Endothelial cell of umbilical vein (primary cell): ENCODE data around the gene HIPK1. TPM values are rescaled to one million over a fixed set of nuclear protein-coding genes. Genes with fewer than 3 reads are reported as not detected.

Experiments
- BruUV-seq: library from RNA; stranded (reverse); fragments of 400-500 nt; replicated peaks from 2 replicates; lab custom pipeline; 2021; lab: Mats Ljungman, UMichigan
- CTCF ChIA-PET: fragments of 300-600, 350-600 bp; sonication (Branson Sonifier 250); formaldehyde crosslinking; loops from one replicate; lab custom pipeline; 2021; ENCODE audit warnings: antibody characterized with exemption, inconsistent platforms; lab: Charles Lee
- POLR2A ChIA-PET: fragments of 300-600, 350-600 bp; sonication (Branson Sonifier 250); formaldehyde crosslinking; loops from one replicate; lab custom pipeline; 2021; ENCODE audit warnings: antibody characterized with exemption, inconsistent platforms; lab: Charles Lee
- DNase-seq: peaks from one replicate; pipeline ENCODE4 v3.0.0-alpha.2; 2011; ENCODE audit warnings: low read depth, low spot score
- FAIRE-seq: peaks from 2 replicates; lab custom pipeline; 2011; peaks lifted over from hg19 to GRCh38; lab: Jason Lieb, UNC
- H2AFZ ChIP-seq: 2 replicates; pipeline ENCODE4 v1.6.0; 2012; ENCODE audit warnings: low read depth, low read length, control low read depth, inconsistent platforms
- H3K27ac ChIP-seq: 2 replicates; pipeline ENCODE4 v1.5.1; 2011; ENCODE audit warnings: low read depth, mild to moderate bottlenecking, control low read depth, low read length, moderate library complexity; ENCODE audit not compliant: insufficient read depth
- H3K27me3 ChIP-seq, 2 experiments: 2 replicates each; pipeline versions ENCODE4 v1.6.0 to v1.6.1; 2011; ENCODE audit warnings: low read length in 2 of 2, mixed read lengths in 1 of 2; ENCODE audit not compliant: control insufficient read depth in 2 of 2, insufficient read depth in 2 of 2
- H3K36me3 ChIP-seq, 2 experiments: 2 replicates in 1 of 2; 3 replicates in 1 of 2; pipeline ENCODE4 v1.5.1; 2011; ENCODE audit warnings: low read length in 2 of 2, mild to moderate bottlenecking in 1 of 2, moderate library complexity in 1 of 2; ENCODE audit not compliant: control insufficient read depth in 2 of 2, insufficient read depth in 2 of 2; ENCODE audit errors: extremely low read depth in 1 of 2
- H3K4me1 ChIP-seq: 3 replicates; pipeline ENCODE4 v1.5.1; 2011; ENCODE audit warnings: mild to moderate bottlenecking, low read length; ENCODE audit not compliant: control insufficient read depth, insufficient read depth; ENCODE audit errors: extremely low read depth
- H3K4me2 ChIP-seq: 2 replicates; pipeline ENCODE4 v1.6.1; 2011; ENCODE audit warnings: low read length, control low read depth, mixed read lengths; ENCODE audit not compliant: insufficient read depth
- H3K4me3 ChIP-seq, 3 experiments: fragments of 200-600 bp in 1 of 3; sonication (generic), shearing (Covaris generic) in 1 of 3; replicated peaks in 1 of 3; 2 replicates each; pipeline ENCODE4 v1.5.1; 2011 to 2016; ENCODE audit warnings: control low read depth in 3 of 3, low read length in 3 of 3, mild to moderate bottlenecking in 2 of 3, inconsistent platforms in 1 of 3, low read depth in 1 of 3, moderate library complexity in 1 of 3; ENCODE audit not compliant: insufficient read depth in 1 of 3
- H3K79me2 ChIP-seq: 2 replicates; pipeline ENCODE4 v1.6.0; 2012; ENCODE audit warnings: low read length, inconsistent platforms; ENCODE audit not compliant: control insufficient read depth, insufficient read depth
- H3K9ac ChIP-seq: replicated peaks from 2 replicates; pipeline ENCODE3; 2011; ENCODE audit warnings: low read length, control low read depth; ENCODE audit not compliant: insufficient read depth; ENCODE audit errors: extremely low read depth
- H3K9me1 ChIP-seq: replicated peaks from 3 replicates; pipeline ENCODE4 v1.6.0; 2011; ENCODE audit warnings: mild to moderate bottlenecking, low read length; ENCODE audit not compliant: control insufficient read depth, insufficient read depth; ENCODE audit errors: extremely low read depth
- H3K9me3 ChIP-seq: replicated peaks from 2 replicates; pipeline ENCODE4 v1.5.1; 2012; ENCODE audit warnings: low read length, inconsistent platforms; ENCODE audit not compliant: control insufficient read depth, insufficient read depth
- H4K20me1 ChIP-seq: replicated peaks from 2 replicates; pipeline ENCODE3; 2011; ENCODE audit warnings: mild to moderate bottlenecking, low read length; ENCODE audit not compliant: control insufficient read depth, insufficient read depth; ENCODE audit errors: extremely low read depth
- CTCF ChIP-seq, 2 donors: IDR thresholded peaks; 1 replicate in 1 of 2; 2 replicates in 1 of 2; pipeline ENCODE4 v1.5.1; 2011; ENCODE audit warnings: low read length in 2 of 2, mild to moderate bottlenecking in 2 of 2, moderate library complexity in 2 of 2, control low read depth in 1 of 2, inconsistent platforms in 1 of 2, low read depth in 1 of 2; ENCODE audit not compliant: insufficient read depth in 1 of 2; ENCODE audit errors: extremely low read depth in 1 of 2
- EZH2 ChIP-seq: IDR thresholded peaks from 2 replicates; pipeline ENCODE4 v1.6.1; 2012; ENCODE audit warnings: borderline replicate concordance, low read depth, mild to moderate bottlenecking, moderate library complexity, low read length, inconsistent platforms; ENCODE audit not compliant: severe bottlenecking
- FOS ChIP-seq: IDR thresholded peaks from 2 replicates; pipeline ENCODE4 v1.6.1; 2011; ENCODE audit warnings: mild to moderate bottlenecking, low read length, moderate library complexity, borderline replicate concordance; ENCODE audit not compliant: insufficient read depth
- GATA2 ChIP-seq: IDR thresholded peaks from 2 replicates; pipeline ENCODE4 v1.7.0; 2011; ENCODE audit warnings: low read depth, mild to moderate bottlenecking, moderate library complexity, mixed read lengths, low read length; ENCODE audit not compliant: insufficient read length, insufficient read depth
- JUN ChIP-seq: IDR thresholded peaks from 2 replicates; pipeline ENCODE4 v1.6.1; 2011; ENCODE audit warnings: borderline replicate concordance, low read depth; ENCODE audit not compliant: insufficient read length, insufficient read depth
- MYC ChIP-seq: IDR thresholded peaks from one replicate; pipeline ENCODE4 v1.6.1; 2011; ENCODE audit warnings: mild to moderate bottlenecking, low read depth, low read length
- POLR2A ChIP-seq: IDR thresholded peaks from 2 replicates; pipeline ENCODE4 v1.6.1; 2012; ENCODE audit warnings: low read depth, mild to moderate bottlenecking, control low read depth, low read length
- POLR2AphosphoS5 ChIP-seq: IDR thresholded peaks from 2 replicates; pipeline ENCODE4 v1.6.1; 2012; ENCODE audit warnings: low read depth, mild to moderate bottlenecking, control low read depth, low read length, moderate library complexity; ENCODE audit not compliant: insufficient read depth
- dilution Hi-C: fragments of 300-500 bp; cut with MboI; formaldehyde crosslinking; loops from one replicate; pipeline ENCODE4 v1.15.0; 2019; ENCODE audit warnings: low sequenced_read_pairs; ENCODE audit not compliant: extremely low pct_ligation_motif_present
- intact Hi-C: fragments of 100-400 bp; cut with micrococcal nuclease; formaldehyde crosslinking; loops from one replicate; pipeline ENCODE4 v1.10.0; 2022
- polyA plus RNA-seq, 4 experiments: library from polyadenylated mRNA; depleted of rRNA in 3 of 4; stranded (reverse) in 3 of 4; unstranded in 1 of 4; fragments of >200 nt; gene quantifications; 2 replicates each; pipeline versions ENCODE4 v1.2.1 to v1.2.3, GENCODE V29; 2011 to 2012; ENCODE audit warnings: missing spikeins in 1 of 4
- total RNA-seq: library from RNA; stranded (reverse); gene quantifications from 2 replicates; pipeline ENCODE4 v1.2.3, GENCODE V29; 2021
- TF ChIP-seq, protein P1 (sequence below): IDR thresholded peaks from 2 replicates; pipeline ENCODE4 v1.6.1; 2011; ENCODE audit not compliant: insufficient read depth, insufficient read length

The HIPK1 gene
- total and polyA plus RNA-seq, 2 donors (not counting 3 experiments of a cell fraction or from before 2014, with no cell fraction given): 39.3 to 56.1 TPM

- ChIA-PET CTCF (interaction anchor here (1.2 kb wide), 2 partner anchors 13 to 47 kb away, joined by 4 to 5 read pairs; partner anchors contain the start of gene AP4B1), POLR2A (no interaction called here)
- Histone ChIP-seq H3K4me1 (peaks cover 23% of the 10 kb centered on the region), H3K79me2 (peaks cover 62% of the 10 kb centered on the region), H3K4me3 (no peak overlapping the region), H4K20me1 (no peaks in the 10 kb centered on the region), H3K36me3 (peaks cover 0 to 3% of the 10 kb centered on the region in 2 experiments), H3K9ac (no peak overlapping the region), H3K27me3 (no peaks in the 10 kb centered on the region), H3K27ac (no peak overlapping the region), H3K9me1 (no peaks in the 10 kb centered on the region), H2AFZ (no peak overlapping the region), H3K9me3 (no peaks in the 10 kb centered on the region), H3K4me2 (no peak overlapping the region)
- intact Hi-C loops (no loop called here), dilution Hi-C loops (loop anchor here (10.0 kb wide), 1 partner anchor 206 kb away; no protein-coding TSS in a partner anchor)
- no peak for FAIRE-seq
- no peak for DNase-seq
- TF ChIP-seq JUN (peak; percentile 20), GATA2 (no peak)
- BruUV-seq: no TSS peak
Measured at GRCh38 chr1:113950908-113951307, 21.8 kb downstream of the HIPK1 start.

DNA sequence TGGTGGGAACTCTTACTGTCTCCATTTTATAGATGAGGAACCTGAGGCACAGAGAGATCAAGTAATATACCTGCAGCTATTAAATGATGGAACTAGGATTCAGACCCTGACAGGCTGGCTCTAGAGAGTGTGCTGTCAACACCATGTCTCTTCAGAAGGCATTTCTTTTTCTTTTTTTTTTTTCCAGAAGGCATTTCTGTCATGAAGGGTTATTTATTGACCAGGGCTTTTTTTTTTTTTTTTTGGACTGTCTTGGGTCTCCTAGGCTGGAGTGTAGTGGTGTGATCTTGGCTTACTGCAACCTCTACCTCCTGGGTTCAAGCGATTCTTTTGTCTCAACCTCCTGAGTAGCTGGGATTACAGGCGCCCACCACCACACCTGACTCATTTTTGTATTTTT is 22.6 kb downstream of the HIPK1 start:
- Histone ChIP-seq H3K27ac (no peak overlapping the region), H3K4me1 (peaks cover 15% of the 10 kb centered on the region), H3K36me3 (peaks cover 3 to 4% of the 10 kb centered on the region in 2 experiments), H3K9me1 (no peaks in the 10 kb centered on the region), H3K9me3 (no peaks in the 10 kb centered on the region), H3K4me2 (no peak overlapping the region), H3K79me2 (peaks cover 54% of the 10 kb centered on the region), H2AFZ (no peak overlapping the region), H3K4me3 (no peak overlapping the region), H3K27me3 (no peaks in the 10 kb centered on the region), H3K9ac (no peak overlapping the region), H4K20me1 (no peaks in the 10 kb centered on the region)
- FAIRE-seq (no peak), DNase-seq (no peak)
- dilution Hi-C loops: loop anchor here (10.0 kb wide), 1 partner anchor 207 kb away; no protein-coding TSS in a partner anchor
- intact Hi-C loops: no loop called here
- POLR2A ChIA-PET: no interaction called here
- TF ChIP-seq JUN: no peak
- TF ChIP-seq, protein P1, sequence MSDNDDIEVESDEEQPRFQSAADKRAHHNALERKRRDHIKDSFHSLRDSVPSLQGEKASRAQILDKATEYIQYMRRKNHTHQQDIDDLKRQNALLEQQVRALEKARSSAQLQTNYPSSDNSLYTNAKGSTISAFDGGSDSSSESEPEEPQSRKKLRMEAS: no peak
- no peak for TF ChIP-seq POLR2AphosphoS5
- no peak for TF ChIP-seq CTCF (IDR thresholded peaks at IDR 0.05; ENCODE audit: extremely low read depth in 1 of 2, insufficient read depth in 1 of 2, low read depth in 1 of 2, low read length in 2 of 2)
- no peak for TF ChIP-seq MYC
- TF ChIP-seq EZH2: no peak
- TF ChIP-seq GATA2: no peak
- no peak for TF ChIP-seq FOS
- no peak for TF ChIP-seq POLR2A
- CTCF ChIA-PET: interaction anchor here (1.2 kb wide), 1 partner anchor 48 kb away, joined by 4 read pairs; the partner anchor contains the start of gene AP4B1
- BruUV-seq: no TSS peak
